HEK293T (cell line): ENCODE data around the gene ZNRF1.

ENCODE experiments used
- ARNT ChIP-seq: fragments of 450-650 bp; IDR thresholded peaks from 2 replicates; pipeline ENCODE4 v1.6.1; 2017; ENCODE audit warnings: mild to moderate bottlenecking
- BHLHE40 ChIP-seq: fragments of 450-650 bp; IDR thresholded peaks from 2 replicates; pipeline ENCODE4 v1.6.1; 2016; ENCODE audit warnings: mild to moderate bottlenecking, moderate library complexity, borderline replicate concordance
- L3MBTL2 ChIP-seq: fragments of 450-650 bp; conservative IDR thresholded peaks from 2 replicates; pipeline ENCODE4 v1.6.1; 2016; ENCODE audit warnings: mild to moderate bottlenecking
- PKNOX1 ChIP-seq: fragments of 450-650 bp; IDR thresholded peaks from 2 replicates; pipeline ENCODE4 v1.6.1; 2016
- SP1 ChIP-seq: fragments of 450-650 bp; IDR thresholded peaks from 2 replicates; pipeline ENCODE4 v1.6.1; 2017
- TARDBP ChIP-seq: fragments of 450-650 bp; IDR thresholded peaks from 2 replicates; pipeline ENCODE4 v1.6.1; 2016
- ZNF384 ChIP-seq: fragments of 450-650 bp; IDR thresholded peaks from 2 replicates; pipeline ENCODE4 v1.6.1; 2016

GRCh38 chr16:75044800-75045361 lies 46.1 kb downstream of the ZNRF1 start:
- no peak for TF ChIP-seq ZNF384
- TF ChIP-seq BHLHE40 = no peak
- TF ChIP-seq L3MBTL2 = no peak
- no peak for TF ChIP-seq SP1
- no peak for TF ChIP-seq ARNT
- TF ChIP-seq PKNOX1 = no peak
- TF ChIP-seq TARDBP = no peak
